CD4-positive, alpha-beta T cell treated with Interleukin-15 for 4 hours (primary cell): ENCODE results near the gene FPGS.
"Not testable (repeated sequence)": the region's sequence is repeated elsewhere in the genome, so short reads cannot be mapped to it uniquely, and the experiment has no call there.

Source experiments
- DNase-seq: peaks from one replicate; pipeline ENCODE4 v3.0.0-alpha.2; 2020; ENCODE audit warnings: low spot score

The FPGS gene

DNA sequence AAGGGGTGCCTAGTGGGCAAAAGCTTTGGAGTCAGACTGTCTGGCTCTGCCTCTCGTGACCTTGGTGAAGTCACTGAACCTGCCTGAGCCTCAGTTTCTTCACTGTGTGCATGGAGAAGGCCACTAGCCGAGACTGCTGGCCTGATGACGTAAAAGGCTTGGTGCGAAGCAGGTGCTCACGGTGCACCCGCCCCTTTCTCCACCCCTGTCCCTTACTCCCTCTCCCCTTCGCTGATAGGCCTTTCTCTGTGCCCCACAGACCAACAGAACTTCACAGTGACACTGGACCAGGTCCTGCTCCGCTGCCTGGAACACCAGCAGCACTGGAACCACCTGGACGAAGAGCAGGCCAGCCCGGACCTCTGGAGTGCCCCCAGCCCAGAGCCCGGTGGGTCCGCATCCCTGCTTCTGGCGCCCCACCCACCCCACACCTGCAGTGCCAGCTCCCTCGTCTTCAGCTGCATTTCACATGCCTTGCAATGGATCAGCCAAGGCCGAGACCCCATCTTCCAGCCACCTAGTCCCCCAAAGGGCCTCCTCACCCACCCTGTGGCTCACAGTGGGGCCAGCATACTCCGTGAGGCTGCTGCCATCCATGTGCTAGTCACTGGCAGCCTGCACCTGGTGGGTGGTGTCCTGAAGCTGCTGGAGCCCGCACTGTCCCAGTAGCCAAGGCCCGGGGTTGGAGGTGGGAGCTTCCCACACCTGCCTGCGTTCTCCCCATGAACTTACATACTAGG lies 10.4 kb downstream of the FPGS start:
- no peak for DNase-seq

DNA sequence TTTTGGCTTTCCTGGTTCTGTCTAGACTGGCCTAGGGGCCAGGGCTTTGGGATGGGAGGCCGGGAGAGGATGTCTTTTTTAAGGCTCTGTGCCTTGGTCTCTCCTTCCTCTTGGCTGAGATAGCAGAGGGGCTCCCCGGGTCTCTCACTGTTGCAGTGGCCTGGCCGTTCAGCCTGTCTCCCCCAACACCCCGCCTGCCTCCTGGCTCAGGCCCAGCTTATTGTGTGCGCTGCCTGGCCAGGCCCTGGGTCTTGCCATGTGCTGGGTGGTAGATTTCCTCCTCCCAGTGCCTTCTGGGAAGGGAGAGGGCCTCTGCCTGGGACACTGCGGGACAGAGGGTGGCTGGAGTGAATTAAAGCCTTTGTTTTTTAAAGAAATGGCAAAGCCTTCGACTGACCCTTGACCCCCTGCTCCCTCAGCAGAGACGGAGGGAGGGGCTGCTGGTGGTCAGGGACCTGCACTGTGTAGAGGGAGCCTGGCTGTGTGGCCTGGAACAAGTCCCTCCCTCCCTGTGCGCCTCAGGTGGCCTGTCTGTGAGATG lies 11.1 kb downstream of the FPGS start:
- no peak for DNase-seq

DNA sequence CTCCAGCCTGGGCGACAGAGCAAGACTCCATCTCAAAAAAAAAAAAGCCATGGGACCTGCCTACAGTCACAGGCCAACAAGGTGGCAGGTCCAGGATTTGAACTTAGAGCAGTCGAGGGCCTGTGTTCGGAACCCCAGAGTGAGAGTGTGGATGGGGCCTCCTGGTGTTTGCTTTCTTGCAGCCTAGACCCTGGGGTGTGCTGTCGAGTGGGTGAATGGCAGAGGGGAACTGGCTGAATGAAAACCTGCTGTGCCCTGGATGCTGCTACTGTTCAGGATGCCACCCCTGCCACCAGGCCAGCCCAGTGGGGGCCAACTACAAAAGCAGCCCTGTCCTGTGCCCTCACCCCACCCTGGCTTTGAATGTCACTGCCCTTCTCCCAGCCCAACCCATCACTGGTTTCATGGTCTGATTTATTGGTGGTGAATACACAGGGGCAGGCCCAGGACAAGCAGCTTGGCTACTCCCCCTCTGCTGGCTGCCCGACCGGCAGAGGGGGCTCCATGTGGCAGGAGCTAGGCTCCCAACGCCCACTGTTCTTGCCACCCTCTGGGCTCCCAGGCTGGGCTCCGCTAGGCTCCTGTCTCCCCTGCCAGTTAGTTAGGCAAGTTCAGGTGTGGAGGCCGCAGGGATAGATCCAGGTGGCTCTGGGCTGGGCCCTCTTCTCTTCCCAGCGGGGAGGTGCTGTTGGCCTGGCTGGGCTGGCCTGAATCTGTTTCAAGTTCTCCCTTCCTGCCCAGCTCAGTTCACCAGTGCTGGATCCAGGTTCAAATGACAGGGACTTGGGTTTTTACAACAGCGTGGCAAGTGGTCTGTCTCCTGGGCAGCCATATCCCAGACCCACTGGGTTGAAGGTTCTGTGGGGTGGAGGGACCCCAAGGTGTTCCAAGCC lies 12.2 kb downstream of the FPGS start:
- DNase-seq: no peak

DNA sequence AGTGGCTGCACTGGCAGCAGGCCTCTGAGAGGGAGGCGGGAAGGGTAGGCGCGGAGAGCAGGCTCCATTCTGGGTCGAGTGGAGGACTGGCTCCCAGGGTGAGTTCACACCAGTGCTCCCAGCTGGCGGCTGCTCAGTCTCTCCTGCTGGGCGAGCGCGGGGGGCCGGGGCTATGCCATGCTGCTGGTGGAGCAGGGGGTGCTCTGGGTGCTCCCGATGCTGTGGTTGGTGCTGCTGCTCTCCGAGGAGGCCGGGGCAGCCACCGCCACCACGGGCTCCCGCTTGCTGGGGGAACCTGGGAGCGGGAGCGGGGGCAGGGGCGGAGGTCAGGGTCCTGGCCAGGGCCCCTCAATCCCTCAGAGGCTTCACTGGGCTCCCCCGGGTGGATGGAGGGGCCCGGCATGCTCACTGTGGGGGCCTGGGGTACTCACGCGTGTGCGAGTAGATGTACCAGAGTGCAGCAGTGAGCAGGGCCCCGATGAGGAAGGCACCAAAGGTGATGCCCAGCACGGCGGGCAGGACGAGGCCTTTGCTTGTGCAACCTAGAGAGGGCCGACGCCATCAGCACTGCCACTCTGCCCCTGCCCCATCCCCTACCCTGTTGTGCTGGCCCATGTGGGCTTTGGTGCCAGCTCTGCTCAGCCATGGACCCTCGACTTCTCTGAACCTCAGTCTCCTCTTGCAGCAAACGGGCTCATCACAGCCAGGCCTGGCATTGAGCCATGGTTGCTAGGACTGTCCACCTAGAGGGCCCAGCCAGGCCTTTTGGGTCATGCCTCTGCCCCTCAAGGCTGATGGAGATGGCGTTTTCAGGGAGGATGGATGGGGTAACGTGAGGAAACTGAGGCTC lies 13.1 kb downstream of the FPGS start:
- no peak for DNase-seq

DNA sequence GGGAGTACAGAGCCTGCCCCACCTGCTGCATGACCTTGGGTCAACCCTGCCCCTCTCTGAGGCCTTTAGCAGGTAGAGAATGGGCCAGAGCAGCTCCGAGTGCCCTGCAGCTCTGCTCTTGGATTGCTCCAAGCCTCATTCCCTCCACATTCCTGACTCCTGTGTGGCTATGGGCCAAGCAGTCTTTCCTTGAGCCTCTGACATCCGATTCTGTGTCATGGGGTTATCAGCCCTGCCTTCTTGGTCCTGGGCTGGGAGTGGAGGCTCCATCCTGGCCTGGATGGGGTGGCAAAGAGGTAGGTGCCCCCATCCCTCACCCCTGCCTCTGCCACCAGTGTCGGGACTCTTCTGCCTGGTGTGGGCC lies 13.7 kb downstream of the FPGS start:
- DNase-seq: no peak

DNA sequence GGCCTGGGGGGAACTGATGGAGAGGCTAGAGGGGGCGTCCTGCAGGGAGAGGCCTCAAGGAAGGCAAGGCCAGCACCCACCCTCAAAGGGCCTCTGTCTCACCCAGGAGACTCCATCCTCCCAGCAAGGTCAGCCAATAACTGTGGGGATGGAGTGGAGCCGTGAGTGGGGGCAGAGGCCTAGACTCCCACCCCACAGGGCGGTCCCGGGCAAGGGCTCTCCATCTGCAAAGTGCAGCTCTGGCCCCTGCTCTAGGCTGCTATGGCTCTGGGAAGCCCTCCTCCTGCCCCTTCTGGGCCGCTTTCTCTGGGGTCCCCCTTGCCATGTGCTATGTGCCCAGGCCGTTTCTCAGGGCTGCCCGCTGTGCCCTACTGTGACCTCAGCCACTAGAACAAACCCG lies 14.0 kb downstream of the FPGS start:
- DNase-seq: no peak

DNA sequence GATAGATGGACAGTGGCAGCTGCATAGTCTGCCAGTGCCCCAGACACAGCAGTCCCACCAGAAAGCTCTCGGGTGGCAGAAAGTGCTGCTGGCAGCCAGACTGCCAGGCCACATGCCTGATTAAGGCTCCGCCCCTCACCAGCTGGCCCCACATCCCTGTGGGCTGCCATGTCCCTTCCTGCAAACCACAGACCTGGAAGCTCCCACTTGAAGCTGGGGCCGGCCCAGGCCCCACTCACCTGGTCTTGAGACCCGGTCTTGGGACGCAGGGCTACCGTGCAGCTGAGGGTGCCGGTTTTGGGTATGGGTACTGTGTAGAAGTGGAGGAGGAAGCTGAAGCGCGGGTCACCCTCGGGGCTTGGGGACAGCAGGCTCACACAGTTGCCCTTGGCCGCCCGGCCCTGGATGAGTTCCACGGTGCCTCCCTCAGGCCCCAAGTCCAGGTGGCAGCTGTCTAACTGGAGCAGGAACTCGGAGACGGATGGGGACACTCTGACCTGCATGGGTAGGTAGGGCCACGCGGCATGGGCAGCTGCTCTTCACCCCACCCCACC lies 15.3 kb downstream of the FPGS start:
- no peak for DNase-seq

DNA sequence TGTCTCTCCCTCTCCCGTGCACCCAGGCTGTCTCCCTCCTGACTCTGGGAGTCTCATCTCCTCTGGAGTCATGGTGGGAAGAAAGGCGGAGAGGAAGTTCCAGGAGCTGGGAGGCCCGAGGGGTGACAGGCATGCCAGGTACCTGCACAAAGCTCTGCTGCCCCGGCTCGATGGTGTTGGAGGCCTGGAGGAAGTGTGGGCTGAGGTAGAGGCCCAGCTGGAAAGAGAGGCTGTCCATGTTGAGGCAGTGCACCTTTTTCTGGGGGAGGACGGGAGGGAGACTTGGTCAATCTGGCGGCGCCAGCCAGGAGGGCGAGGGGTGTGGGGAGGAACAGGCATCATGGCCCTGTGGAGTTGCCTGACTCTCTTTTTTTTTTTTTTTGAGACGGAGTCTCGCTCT lies 15.9 kb downstream of the FPGS start:
- DNase-seq: no peak

DNA sequence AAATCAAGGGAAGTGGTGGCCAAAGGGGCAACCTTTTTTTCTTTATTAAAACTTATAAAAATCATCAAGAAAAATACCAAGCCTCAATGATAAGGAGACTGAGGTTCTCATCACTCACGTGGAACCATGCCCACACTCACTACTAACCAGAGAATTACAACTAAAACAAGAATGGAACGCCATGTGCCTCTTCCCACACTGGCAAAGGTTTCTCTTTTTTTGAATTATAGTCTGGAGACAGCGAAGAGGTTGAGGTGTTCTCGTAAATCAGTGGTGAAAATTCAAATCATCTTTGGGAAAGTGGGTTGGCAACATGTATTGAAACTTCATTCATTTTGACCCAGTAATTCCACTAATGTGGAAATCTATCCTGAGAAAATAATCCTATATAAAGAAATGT lies 19.4 kb downstream of the FPGS start:
- no peak for DNase-seq

DNA sequence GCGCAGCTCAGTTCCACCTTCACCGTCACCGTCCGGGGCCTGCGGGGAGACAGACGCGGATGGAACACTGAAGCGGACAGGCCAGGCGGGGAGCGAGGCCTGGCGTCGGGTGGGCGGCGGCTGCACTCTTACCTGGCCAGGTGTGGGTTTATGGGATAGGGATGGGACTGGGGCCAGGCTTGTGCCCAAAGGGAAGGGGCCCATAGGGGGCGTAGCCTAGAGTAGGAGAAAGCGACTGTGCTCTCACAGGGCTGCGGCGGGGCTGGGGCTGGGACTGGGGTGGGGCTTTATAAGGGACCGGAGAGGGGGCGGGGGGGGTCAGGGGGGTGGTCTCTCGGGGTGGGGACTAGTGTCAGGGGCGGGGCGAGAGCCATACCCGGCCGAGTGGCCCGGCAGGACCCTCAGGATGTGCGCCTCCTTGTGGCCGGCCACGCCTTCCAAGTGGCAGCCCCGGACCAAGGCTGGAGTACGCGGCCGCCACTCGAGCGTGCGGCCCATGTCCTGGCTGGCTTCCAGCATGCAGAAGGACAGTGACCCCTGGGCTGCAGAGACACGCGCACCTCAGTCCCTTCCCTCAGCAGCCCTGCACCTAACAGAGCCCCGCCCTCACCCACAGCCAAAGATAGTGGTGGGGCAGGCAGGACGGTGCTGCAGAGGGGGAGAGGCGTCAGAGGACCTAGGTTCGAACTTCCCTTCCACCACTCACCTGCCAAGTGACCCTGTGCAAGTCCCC lies 22.8 kb downstream of the FPGS start:
- DNase-seq: no peak

DNA sequence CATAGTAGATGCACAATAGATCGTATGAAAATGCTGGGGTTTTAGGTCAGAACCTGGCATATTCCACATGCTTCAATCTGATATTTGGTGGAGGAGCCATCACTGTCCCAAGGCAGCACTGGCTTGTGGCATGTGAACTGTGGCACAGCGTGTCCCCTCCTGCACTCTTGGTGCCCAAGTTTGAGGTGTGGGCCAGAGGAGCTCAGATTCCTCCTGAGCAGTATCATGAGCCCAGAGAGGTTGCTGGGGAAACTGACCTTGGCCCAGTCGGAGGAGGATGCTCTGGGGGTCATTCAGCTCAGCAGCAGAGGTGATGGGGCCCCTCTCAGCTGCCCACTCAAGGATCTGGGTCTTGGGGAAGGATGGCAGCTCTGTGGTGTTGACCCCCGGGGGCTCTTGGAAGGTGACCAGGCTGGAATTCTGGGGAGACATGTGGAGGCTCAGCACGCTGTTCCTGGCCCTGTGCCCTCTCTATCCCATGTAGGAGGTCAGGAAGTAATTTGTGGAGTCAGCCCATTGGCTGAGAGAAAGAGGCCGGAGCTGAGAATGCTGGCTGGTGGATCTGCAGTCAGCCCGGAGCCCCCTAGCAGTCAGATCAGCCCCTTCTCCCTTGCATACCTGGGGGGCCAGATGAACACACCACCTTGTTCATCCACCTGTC lies 23.7 kb downstream of the FPGS start:
- DNase-seq: no peak

DNA sequence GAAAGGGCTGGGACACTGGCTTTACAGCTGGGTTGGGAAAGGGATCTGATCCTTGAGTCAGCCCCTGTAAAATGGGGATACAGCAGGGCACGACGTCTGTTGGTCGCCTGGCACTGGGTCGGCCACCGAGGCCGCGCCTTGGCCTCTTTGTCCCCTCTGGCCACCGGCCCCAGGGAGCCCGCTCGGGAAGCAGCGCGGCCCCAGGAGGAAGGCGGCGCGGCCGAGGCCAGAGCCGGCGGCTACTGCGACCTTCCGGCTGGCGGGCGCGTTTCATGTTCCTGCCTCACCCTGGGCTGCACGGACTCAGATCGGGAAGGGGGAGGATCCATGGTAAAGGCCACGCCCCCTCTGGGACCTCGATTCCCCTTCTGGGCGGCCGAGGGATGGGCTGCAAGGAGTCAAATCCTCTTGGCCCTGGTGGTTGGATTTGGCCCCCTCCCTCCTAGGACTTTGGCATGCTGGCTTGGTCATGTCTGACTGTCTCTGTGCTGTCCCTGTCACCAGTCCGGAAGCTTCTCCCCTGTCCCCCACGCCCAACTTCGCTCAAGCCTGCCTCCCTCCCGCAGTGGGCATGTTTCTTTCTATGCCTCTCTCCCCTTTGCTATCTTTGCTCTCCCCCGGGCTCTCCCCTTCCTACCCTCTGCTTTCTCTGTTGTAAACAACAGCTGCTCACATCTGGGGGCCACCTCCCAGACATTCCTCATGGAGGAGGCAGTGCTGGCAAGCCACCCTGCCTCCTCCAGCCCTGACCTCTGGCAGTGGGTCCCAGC lies 25.8 kb downstream of the FPGS start:
- DNase-seq: no peak

DNA sequence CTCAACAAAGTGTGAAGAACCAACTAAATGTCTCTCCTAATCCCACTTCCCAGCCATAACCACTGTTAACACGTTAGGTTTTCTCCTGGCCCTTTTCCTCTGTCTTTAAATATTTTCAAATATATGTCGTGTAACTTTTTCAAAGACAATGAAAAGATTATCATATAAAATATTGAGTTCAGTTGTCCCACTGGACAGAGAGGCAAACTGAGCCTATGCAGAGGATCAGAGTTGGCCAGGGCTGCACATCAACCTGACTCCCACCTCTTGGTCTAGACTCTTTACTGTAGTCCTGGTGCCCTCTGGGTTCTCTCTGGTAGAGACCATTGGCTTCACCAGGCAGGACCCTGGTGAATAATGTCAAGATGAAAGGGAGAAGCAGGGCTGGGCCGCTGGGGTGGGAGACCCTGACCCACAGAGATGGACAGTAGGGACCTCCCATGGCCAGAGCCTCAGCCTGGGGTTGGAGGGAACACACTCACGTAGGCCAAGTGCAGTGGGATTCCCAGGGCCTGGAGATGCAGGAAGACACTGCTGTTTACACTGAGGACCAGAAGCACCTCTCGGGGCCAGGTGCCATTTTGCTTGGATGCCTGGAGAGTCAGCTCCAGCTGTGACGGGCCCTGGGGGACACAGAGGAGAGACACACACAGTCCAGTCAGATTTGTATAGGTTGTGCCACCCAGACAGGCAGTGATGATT lies 26.7 kb downstream of the FPGS start:
- no peak for DNase-seq

DNA sequence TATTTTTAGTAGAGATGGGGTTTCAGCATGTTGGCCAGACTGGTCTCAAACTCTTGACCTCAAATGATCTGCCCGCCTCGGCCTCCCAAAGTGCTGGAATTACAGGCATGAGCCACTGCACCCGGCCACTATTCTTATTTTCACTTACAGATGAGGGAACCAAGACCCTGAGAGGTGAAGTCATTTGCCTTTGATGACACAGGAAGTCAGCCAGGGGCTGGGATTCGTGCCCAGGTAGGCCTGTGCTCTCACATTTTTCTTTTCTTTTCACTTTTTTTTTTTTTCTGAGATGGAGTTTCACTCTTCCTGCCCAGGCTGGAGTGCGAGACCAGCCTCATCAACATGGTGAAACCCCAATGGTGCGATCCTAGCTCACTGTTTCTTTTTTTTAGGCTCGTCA lies 29.6 kb downstream of the FPGS start:
- DNase-seq: no peak

DNA sequence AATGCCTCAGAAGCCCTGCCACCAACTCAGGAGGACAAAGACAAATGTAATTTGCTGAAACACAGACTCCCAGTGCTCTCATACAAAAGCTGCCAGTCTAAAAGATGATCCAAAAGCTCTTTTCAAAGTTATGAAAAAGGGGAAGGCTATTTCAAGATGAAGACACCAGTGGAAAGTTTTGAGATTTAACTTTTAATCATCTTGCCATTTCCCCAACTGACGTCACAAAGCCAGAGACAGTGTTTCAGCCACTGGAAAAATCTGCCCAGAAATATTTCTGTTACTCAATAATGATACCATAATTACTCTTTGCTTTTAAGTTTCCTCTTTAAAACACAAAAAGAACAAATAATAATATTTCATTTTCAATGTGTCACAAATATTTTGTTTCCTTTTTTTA lies 30.9 kb downstream of the FPGS start:
- DNase-seq: no peak

DNA sequence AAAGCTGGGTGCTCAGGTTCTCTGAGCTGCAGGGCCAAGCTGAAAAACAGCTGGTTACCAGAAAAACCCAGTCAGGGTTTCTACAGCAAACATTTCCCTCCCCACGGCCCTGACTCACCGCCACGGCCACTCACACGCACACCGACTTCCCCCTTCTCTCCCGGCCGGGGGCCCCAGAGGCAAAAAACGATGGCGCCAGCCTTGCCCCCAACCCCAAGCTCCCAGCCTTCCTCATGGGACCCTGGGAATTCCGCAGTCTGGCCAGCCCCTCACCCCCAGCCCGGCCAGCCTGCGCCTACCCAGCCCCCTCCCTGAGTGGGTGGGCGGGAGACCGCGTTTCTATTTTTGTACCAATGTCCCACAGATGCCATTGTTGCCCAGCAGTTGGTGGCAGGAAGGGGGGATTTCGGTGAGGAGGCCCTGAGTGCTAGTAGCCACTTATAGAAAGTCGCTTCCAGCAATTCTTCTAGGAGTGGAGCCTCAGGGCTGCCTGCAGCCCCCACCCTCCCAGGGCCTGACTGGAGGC lies 33.4 kb downstream of the FPGS start:
- no peak for DNase-seq

DNA sequence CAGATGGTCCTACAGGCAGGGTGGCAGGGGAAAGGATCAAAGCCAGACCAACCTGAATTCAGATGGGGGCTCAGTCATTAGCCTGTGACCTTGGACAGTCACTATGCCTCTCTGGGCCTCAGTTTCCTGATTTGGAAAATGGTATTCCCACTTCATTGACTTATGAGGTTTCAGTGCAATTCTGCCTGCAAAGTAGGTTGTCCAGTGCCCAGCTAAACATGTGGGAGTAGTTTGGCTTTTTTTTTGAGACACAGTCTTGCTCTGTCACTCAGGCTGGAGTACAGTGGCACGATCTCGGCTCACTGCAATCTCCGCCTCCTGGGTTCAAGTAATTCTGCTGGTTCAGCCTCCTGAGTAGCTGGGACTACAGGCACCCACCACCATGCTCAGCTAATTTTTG lies 33.9 kb downstream of the FPGS start:
- DNase-seq: not testable (repeated sequence)

DNA sequence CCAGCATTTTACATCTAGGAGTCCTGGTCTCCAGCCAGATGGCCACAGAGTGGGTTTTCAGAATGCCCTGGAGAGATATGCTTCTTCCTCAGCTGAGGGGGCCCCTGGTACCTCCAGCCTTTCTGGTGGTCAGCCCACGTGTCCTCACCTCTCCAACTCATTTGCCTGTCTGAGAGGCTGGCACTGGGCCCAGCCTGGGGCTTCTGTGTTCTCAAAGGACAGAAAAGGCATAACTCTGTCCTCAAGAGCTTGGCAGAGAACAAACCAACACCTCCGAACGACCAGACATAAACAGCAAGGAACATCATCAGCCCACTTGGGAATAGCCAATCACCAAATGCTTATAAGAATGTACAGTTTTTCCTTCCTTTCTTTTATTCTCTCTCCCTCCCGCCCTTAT lies 34.7 kb downstream of the FPGS start:
- no peak for DNase-seq
